HG03280 (cell line): ENCODE results near the gene PPFIBP2.
"Not testable (repeated sequence)": the region's sequence is repeated elsewhere in the genome, so short reads cannot be mapped to it uniquely, and the experiment has no call there.

Experiments
- ATAC-seq: cut with Tn5 transposase; IDR thresholded peaks from one replicate; pipeline ENCODE4 v1.9.1; 2021; ENCODE audit warnings: mild to moderate bottlenecking, moderate library complexity; ENCODE audit not compliant: unreplicated experiment

Gene PPFIBP2

DNA sequence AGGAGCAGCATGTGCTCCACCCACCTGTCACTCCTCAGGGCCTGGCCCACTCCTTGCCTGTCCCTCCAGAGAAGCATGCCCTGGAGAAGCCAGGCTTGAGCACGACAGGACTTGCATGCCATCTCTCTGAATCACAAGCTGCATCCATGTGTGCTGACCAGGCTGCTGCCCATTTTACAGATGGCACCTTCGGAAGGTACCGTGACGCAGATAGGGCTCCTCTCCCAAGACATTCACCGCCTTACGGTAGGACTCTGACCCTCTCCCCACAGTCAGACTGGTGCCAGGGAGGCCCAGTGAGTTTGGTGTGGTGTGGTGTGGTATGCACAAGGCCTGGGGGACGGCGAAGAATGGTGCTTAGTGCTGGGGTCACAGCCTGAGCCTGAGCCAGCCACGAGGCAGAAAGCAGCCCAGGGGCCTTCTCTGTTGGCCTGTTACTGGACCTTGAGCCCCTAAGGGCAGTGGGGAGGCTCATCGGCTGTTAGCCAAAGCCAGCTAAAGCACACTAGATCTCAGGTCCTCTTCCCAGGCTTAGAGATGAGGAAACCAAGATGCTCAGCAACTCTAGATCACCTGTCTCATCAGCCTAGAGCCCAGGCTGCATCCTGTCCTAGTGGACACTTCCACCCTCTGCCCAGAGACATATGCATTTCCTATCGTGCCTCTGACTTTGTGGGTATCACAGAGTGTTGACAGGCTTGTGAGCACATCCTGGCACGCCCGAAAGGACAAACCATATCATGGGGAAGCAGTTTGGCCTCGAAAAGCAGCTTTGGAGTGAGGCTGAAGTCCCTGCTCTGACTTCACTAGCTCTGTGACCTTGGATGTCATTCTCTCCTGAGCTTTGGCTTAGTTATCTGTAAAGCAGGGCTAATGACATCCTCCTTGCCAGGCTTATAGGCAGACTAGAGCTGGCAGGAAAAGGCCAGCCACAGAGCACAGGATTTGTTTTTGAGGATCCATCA lies 141.7 kb downstream of the PPFIBP2 start:
- no peak for ATAC-seq

DNA sequence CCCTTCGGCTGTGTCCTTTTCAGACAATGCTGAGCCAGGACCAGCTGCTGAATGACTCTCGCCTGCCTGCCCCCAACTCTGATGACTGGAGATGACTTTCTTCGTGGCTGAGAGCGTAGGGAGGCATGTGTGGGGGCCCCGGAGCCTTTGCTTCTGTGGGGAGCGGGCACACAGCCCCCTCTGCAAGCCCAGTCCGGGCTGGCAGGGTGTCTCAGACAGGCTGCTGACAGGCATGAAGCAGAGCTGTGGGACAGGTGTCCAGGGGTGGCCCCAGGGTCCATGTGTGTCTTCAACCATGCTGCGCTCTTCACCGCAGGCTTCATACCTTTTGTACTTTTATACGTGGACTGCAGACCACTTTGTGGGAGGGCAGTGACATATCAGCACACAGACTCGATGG lies 142.9 kb downstream of the PPFIBP2 start:
- ATAC-seq = no peak

DNA sequence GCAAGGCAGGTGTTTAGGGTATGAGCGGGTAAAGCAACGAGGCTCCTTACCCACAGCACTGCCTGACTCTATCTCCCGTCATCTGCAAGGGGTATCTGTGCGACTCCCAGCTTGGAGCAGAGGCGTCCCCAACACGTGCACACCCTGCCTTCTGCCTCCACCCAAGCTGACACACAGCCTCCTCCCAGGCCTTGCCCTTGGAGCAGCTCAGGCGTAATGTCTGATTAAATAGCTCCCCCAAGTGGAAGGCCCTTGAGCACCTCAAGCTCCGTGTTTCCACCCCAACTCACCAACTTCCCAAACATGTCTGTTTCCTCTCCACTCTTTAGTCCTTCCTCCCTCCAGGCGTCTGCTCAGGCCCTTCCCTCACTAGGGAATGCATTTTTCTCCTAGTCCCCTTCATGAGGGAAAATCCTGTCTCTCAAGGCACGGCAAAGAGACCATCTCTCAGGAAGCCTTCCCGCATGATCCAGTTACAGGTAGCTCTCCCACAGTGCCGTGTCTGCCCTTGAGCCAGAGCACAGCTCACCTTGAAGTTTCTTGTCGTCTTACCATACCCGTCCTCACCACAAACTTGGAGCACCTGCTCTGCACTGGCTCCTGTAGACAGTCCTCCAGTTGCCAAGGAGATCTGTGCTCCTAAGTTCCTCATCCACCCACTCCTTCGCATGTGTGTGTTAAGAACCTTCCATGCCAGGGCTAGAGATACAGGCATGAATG lies 143.7 kb downstream of the PPFIBP2 start:
- ATAC-seq = no peak

DNA sequence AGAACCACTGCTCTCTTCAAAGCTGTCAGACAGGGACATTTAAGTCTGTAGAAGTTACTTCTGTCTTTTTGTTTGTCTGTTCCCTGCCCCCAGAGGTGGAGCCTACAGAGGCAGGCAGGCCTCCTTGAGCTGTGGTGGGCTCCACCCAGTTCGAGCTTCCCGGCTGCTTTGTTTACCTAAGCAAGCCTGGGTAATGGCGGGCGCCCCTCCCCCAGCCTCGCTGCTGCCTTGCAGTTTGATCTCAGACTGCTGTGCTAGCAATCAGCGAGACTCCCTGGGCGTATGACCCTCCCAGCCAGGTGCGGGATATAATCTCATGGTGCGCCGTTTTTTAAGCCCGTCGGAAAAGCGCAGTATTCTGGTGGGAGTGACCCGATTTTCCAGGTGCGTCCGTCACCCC lies 149.7 kb downstream of the PPFIBP2 start:
- ATAC-seq = not testable (repeated sequence)

DNA sequence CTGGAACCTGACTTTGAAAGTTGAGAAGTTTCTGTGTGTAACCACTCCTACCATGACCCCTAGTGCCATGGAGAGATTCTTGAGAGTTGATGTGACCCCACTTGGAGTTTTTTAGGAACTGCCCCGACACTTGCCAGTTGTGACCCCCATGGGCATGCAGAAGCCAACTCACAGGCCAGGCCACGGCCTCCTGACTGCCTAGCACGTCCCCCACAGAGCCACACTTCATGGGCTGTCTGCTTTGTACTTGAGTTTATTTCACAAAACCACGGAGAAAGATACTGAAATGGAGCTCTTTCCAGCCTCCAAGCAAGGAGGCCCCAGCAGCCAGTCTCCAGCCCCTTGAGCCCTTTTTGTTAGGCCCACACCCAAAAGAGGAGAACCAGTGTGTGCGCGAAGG lies 151.1 kb downstream of the PPFIBP2 start:
- no peak for ATAC-seq

DNA sequence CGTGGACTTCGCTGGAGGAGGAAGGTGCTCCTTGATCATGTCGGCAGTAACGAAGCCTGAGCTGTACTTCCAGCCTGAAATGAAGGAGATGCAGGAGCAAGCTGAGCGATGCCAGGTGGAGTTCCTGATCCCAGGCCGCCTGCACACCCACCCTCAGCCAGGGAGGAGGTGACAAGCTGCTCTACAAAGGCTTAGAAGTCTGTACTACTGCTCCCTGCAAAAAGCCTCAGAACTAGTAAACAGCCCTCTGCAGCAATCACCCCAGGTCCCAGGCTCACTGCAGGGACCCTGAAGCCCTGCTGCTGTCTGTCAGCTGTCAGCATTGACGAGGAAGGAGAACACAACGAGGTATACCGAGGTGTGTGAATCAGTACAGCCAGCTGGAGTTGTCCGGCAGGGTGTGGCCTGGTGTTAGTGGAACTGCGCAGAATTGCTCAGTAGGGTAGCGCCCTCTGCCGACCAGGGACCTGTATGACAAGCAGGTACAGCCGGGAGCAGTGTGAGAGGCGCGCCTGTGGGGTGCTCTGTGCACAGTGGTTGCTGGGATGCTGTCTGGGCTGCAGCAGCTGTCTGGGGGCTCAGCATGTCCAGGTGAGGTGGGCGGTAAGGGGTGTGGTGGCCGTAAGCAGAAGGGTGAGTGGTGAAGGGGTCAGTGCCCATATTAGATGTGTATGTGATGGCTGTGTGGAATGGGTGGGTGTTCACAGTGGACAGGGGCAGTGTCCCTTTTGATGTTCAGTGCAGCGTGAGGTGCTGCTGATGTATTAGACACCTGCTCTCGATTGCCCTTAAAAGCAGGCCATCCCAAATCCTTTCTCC lies 151.9 kb downstream of the PPFIBP2 start:
- ATAC-seq = peak; percentile 99

DNA sequence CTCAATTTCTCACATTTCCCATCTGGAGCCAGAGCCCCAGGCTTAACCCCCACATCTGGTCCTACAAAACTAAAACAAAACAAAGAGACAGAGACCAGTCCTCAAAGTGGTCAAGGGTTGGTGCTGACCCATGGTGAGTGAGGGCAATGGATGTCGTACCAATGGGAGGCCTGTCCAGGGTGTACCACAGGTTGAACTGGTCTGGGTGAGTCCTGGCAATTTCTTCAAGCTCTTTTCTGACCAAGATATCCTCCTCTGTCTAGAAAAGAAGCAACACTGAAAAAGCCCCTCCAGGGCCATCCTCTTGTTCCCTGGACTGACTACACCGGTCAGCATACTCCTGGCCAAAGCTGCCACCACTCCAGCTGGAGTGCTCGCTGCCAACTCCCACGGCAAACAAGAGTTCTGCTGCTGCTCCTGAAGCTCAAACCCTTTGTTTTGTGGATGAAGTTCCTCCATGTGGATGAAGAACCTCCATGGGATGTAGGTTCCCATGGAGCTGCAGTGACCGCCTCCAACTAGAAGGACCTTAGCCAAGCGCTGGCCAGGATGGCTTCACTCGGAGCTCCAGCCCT lies 152.6 kb downstream of the PPFIBP2 start:
- ATAC-seq = no peak

DNA sequence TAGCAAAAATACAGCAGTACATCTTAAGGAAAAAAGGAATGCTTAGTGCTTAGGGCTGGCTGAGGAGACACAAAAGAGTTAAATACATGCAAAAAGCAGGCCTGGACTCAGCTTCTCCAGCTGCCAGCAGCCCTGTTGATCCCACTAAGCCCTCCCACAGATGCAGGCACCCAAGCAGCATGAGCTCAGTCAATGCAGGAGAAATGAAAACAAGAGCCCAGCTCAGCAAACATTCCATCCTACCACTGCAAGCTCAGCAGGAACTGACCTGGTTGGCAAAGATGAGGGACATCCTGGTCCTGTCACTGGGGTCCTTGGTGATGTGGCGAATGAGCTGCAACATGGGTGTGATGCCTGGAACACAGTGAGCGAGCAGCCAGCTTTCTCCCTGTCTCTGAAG lies 153.7 kb downstream of the PPFIBP2 start:
- no peak for ATAC-seq

DNA sequence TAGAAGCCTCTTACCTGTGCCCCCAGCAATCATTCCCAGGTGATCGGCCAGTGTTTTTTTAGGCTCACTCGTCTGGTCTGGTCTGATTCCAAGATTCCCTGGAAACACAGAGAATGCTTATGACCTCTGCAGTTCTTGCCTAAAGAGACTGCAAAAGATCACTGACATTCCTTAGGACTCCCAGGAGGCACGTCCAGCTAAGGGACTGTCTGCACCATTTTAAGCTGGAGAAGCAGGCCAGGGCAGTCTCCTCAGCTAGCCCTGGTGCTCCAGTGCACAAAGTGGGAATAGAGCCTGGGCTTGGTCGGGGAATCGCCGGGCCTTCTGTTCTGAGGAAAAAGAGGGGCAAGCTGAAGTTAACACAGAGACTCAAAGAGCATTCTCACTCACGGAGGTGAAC lies 154.7 kb downstream of the PPFIBP2 start:
- no peak for ATAC-seq

DNA sequence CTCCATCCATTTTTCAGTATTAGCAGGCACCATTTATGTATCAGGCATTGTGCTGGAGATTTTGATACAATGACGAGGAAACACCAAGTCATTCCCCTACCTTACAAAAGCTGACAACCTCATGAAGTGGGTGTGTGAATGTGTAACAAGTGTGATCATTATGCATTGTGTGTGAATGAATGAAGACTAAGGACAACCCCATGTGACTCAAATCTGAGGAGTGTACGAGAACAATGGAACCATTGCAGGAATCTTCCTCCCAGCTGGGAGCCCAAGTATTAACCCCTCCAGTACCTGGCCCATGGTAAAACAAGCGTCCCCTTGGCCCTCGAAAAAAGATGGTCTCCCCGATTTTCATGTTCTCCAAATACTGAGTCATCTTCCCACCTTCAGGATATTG lies 155.1 kb downstream of the PPFIBP2 start:
- ATAC-seq = no peak

DNA sequence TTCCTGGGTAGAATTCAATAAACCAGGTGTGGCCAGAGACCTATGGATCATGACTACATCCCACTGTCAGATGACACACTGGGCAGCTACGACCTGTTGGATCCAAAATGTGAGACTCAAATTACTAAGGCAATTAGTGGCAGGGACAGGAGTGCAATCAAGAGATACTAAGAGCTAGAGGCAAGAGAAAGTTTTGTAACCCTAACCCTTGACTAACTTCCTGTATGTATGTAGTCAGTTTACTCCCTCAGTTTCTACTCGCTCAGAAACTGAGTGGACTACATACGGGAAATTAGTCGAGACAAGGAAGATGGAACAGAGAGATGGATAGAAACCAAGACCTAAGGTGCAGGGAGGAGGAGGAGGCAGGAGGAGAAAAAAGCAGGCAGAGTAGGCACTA lies 156.8 kb downstream of the PPFIBP2 start:
- ATAC-seq = no peak

DNA sequence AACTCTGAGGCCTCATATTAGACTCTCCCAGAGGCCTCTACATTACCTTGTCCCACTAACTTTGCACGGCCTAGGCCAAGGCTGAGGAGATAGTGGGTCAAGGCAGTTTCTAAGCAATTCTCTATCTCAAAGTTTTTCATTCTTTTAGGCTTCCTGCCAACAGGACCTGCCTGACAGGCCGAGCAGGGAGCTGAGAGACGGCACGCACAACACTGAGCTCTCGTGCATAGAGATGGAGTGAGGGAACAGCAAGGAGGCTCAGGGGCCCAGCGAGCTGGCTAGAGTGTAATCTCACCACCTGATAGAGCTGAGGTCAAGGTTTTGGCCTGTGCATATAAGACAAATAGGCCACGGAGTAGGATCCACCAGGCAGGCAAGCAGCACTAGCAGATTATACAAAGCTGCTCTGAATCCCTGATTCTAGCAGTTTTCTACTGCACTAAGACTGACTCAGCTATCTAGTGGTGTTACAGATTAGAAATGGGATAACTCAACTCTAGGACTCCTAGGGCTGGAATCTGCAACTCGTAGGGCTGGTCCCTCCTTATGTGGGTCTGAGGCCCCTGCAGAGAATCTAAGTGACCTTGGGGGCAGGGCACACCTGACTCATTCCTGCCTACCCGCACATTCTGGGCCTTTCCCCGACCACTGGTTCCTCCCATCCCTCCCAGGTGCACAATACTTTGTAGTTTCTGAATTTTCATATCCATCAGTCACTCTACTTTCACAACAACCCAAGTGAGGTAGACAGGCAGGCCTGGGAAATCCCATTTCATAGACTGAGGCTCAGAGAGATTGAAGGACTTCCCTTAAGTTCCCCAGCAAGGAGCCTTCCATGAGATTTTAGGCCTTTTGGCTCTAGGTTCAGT lies 157.8 kb downstream of the PPFIBP2 start:
- ATAC-seq = peak; percentile 52

DNA sequence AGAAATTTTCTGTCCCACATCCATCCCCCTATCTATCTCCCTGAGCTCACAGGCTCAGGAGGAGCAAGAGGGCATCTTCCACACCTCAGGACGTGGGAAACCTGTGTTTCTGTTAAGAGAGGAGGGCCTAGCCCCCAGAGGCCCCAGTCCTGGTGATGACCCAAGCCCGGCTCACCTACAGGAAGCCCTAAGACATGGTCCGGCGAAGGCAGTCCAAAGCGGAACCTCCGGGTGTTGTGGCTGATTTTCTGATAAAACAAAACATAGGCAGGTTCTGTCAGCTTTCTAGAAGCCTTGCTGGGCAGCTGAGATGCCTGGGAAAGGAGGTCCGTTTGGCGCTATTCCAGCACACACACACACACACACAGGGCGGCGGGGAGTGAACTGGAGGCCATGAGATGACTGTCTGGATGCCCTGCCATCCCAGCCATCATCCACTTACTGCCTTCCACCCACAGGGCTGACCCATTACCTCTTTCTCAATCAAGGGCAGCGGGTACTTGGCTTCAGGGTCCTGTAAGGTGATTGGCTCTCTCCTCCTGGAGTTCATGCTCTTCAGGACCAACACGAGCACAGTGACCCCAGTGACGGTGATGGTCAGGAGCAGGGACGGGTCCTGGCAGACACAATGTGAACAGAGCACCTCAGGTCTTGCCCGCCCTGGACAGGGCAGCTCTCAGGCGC lies 158.6 kb downstream of the PPFIBP2 start:
- ATAC-seq = no peak

DNA sequence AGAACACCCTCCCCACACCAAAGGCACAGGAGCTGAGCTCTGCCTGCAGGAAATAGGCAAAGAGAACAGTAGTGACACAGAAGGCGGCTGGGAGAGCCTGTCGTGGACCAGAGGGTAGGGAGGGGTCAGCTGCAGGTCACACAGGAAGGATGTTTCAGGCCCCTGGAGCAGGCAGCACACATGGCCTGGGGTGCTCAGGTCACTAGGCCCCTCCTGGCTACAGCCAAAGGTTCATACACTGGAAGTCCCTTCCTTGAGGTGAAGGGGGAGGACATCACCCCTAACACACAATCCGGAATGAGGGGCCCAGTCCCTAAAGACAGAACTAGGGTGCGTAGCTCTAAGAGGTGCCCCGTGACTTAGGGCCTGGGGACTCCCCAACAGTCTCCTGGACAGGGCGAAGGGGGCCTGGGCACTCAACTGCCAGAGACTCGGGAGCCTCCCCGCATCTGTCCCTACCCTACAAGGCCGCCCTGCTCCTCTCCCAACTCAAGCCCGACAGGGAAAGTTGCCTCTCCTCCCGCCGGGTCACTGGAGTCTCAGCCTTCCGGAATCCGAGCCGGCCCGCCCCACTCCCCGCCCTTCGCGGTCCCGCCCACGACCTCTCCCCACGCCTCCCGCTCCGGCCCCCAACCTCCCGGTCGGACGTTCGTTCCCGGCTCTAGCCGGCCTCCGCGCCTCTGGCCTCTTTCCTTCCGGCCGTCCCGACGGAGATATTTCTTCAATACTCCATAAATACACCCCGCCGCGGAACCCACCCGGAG lies 159.3 kb downstream of the PPFIBP2 start, which contains the start of gene CYB5R2:
Gene CYB5R2 (minus strand): TSS at position 541 of the 764 bp plus-strand sequence. CDS start 675 bp downstream, outside the sequence.
- peak; percentile 40 for ATAC-seq

DNA sequence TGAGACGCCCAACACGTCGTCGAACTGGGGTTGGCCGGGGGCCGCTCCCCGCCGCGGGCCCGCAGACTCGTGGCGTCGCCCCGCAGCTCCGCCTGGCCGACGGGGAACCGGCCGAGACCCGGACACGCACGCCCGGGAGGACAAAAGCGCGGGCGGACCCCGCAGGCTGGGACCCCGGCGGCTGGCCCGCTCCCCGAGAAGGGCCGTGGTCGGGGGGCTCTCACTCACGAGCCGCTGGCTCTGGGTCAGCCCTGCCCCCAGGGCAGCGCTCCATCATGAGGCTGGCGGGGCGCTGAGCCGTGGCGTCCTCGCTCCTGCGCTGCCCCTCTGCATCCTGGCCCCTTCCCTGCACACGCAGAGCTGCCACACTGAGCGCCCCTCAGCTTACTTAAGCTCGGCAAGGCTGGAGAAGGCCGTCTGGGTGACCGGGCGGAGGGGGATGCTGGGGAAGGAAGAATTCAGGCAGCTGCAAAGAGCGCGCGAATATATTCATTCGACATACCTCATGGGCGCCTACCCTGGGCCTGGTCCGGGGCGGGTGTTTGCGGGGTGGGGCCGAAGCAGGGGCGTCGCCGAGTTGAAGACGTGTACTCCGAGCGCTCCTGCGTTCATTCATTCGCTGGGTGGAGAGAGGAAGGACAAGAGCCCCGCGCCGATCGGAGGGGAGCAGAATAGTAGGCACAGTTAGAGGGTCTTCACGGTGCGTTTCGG lies 160.1 kb downstream of the PPFIBP2 start:
- peak; percentile 47 for ATAC-seq

DNA sequence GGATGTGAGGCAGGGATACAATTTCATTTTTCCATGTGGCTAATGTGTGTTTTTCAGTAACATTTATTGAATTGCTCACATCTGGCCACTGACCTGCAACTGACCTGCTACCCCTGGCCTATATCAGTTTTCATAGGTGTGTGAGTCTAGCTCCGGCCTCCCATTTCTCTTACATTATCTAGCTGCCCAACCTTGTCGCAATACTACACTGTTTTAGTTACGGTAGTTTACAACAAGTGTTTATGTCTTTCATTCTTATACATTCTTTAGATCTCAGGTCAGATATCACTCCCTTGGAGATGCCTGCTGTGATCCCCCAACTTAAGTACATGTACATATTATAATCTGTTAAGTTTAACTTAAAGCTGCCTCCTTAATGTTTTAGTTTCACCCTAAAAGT lies 161.8 kb downstream of the PPFIBP2 start:
- ATAC-seq = no peak

DNA sequence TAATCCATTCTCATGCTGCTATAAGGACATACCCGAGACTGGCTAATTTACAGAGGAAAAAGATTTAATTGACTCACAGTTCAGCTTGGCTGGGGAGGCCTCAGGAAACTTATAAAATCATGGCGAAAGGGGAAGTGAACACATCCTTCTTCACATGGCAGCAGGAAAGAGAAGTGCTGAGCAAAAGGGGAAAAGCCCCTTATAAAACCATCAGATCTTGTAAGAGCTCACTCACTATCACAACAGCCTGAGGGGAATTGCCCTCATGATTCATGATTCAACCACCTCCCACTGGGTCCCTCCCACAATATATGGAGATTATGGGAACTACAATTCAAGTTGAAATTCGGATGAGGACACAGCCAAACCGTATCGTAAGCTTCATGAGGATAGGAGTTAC lies 163.3 kb downstream of the PPFIBP2 start:
- no peak for ATAC-seq

DNA sequence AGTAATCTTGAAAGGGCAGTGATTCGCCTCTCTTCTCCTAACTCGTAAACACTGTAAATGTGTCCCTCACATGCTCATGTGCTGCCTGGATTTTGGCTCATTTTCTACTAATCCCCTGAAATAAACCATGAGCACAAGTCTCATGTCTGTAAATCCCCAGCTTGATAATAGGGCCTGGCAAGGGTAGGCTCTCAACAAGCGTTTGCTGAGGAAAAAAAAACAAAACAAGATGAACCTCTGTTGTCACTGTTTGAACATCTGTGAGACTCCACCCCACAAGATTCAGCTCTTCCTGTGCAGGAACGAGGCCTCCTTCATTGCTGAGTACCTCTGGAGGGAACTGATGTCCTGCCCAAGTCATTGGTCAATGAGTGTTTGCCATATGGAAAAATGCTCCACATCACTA lies 164.0 kb downstream of the PPFIBP2 start:
- ATAC-seq = no peak
